Glutamatergic neuron (in vitro differentiated cells): ENCODE measurements around the gene ADCYAP1. TPM values are rescaled to one million over a fixed set of nuclear protein-coding genes. Genes with fewer than 3 reads are reported as not detected.

Experiments used
- DNase-seq: peaks from one replicate; pipeline ENCODE4 v3.0.0; 2022
- H3K27ac Mint-ChIP-seq: one replicate; pipeline ENCODE4 v1.8.0; 2020; ENCODE audit warnings: mild to moderate bottlenecking, mixed read lengths, inconsistent platforms; ENCODE audit not compliant: unreplicated experiment
- H3K27me3 Mint-ChIP-seq: one replicate; pipeline ENCODE4 v1.8.0; 2020; ENCODE audit warnings: mild to moderate bottlenecking, moderate library complexity, mixed read lengths, inconsistent platforms; ENCODE audit not compliant: unreplicated experiment
- H3K36me3 Mint-ChIP-seq: one replicate; pipeline ENCODE4 v1.8.0; 2020; ENCODE audit warnings: mild to moderate bottlenecking, mixed read lengths, inconsistent platforms; ENCODE audit not compliant: unreplicated experiment
- H3K4me1 Mint-ChIP-seq: one replicate; pipeline ENCODE4 v1.8.0; 2020; ENCODE audit warnings: mild to moderate bottlenecking, low read depth, mixed read lengths, inconsistent platforms; ENCODE audit not compliant: unreplicated experiment
- H3K4me3 Mint-ChIP-seq: one replicate; pipeline ENCODE4 v1.8.0; 2020; ENCODE audit warnings: mild to moderate bottlenecking, mixed read lengths, inconsistent platforms; ENCODE audit not compliant: unreplicated experiment
- H3K9me3 Mint-ChIP-seq: one replicate; pipeline ENCODE4 v1.8.0; 2020; ENCODE audit warnings: mild to moderate bottlenecking, moderate library complexity, mixed read lengths, inconsistent platforms; ENCODE audit not compliant: unreplicated experiment
- total RNA-seq: library from RNA; stranded (reverse); fragmentation: NEBNext Ultra II Directional; extraction: Animal tissue kit (Norgen Biotek cat#: 25700); gene quantifications from one replicate; pipeline ENCODE4 v1.2.1, GENCODE V29; 2021; ENCODE audit not compliant: unreplicated experiment
- TF ChIP-seq, protein P1 (sequence below): fragments of 200-600 bp; sonication (generic); IDR thresholded peaks from one replicate; pipeline ENCODE4 v1.5.0; 2021; ENCODE audit not compliant: partially characterized antibody, unreplicated experiment

The ADCYAP1 gene
- total RNA-seq, 1 donor from 2014 or later, result 16.9 TPM

DNA sequence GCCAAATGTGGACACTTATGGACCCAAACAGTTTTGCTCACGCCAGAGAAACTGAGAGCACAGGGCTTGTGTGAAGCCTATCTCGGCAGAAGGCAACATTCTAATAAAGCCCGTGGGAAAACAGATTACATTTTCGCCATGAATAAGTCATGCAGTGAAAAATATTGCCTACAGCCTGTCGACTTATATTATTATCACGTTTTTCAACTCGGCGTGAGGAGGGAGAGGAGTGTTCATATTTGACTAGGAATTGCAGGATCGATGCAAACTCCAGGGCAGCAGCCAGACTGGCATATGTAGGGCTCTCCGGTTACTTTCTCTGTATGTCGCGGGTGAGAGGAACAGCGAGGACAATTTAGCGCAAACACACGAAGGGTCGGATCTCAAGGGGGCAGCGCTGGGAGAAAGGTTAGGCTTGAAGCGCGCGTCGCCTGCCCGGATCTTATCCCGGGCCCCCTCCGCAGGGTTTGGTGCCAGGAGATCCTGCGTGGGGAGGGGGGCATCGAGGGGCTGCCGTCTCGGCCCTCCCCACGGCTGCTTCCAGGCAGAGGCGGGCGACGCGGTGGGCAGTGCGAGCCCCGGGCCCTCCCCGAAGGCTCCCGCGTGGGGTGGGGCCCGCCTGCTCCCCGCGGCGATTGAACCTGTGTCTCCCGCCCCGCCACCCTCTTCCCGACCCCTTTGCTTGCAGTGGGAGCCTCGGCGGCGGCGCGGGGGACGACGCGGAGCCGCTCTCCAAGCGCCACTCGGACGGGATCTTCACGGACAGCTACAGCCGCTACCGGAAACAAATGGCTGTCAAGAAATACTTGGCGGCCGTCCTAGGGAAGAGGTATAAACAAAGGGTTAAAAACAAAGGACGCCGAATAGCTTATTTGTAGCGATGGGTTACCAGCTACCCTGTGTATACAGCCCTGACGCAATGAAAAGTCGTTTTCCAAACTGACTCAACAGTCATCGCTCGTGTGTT lies 4.4 kb downstream of the ADCYAP1 start:
- TF ChIP-seq, protein P1, sequence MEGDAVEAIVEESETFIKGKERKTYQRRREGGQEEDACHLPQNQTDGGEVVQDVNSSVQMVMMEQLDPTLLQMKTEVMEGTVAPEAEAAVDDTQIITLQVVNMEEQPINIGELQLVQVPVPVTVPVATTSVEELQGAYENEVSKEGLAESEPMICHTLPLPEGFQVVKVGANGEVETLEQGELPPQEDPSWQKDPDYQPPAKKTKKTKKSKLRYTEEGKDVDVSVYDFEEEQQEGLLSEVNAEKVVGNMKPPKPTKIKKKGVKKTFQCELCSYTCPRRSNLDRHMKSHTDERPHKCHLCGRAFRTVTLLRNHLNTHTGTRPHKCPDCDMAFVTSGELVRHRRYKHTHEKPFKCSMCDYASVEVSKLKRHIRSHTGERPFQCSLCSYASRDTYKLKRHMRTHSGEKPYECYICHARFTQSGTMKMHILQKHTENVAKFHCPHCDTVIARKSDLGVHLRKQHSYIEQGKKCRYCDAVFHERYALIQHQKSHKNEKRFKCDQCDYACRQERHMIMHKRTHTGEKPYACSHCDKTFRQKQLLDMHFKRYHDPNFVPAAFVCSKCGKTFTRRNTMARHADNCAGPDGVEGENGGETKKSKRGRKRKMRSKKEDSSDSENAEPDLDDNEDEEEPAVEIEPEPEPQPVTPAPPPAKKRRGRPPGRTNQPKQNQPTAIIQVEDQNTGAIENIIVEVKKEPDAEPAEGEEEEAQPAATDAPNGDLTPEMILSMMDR, result no peak
- peak overlapping the region; percentile 89 for H3K27ac Mint-ChIP-seq
- peaks cover 15% of the 10 kb centered on the region for H3K4me1 Mint-ChIP-seq
- peak overlapping the region; percentile 92 for H3K4me3 Mint-ChIP-seq
- no peaks in the 10 kb centered on the region for H3K36me3 Mint-ChIP-seq
- H3K27me3 Mint-ChIP-seq, result peaks cover 22% of the 10 kb centered on the region
- peak; percentile 51 for DNase-seq
- H3K9me3 Mint-ChIP-seq, result peaks cover 13% of the 10 kb centered on the region

DNA sequence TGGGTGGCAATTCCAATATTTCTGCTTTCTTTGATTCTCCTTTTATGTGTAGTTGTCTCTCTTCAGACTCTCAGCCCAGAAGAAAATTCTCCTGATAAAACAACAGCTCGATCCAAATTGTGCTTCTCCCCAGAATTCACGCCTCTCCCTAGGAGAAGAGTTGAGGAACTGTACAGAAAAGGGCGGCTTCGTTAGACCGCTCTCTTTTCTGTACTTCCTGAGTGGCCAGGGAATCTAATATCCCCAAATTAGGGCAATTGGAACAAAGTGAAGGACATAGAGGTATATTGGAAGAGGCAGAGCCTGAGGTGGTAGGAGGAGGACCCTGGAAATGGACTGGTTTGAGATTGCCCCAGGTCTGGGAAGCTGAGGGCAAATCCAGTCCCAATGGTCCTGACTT lies 5.6 kb downstream of the ADCYAP1 start:
- Mint-ChIP-seq H3K4me3 (peak overlapping the region; percentile 79), H3K27ac (peak overlapping the region; percentile 44), H3K27me3 (peaks cover 18% of the 10 kb centered on the region), H3K36me3 (peaks cover 2% of the 10 kb centered on the region), H3K4me1 (peaks cover 13% of the 10 kb centered on the region), H3K9me3 (peaks cover 13% of the 10 kb centered on the region)
- DNase-seq, result no peak
- TF ChIP-seq, protein P1, result no peak

DNA sequence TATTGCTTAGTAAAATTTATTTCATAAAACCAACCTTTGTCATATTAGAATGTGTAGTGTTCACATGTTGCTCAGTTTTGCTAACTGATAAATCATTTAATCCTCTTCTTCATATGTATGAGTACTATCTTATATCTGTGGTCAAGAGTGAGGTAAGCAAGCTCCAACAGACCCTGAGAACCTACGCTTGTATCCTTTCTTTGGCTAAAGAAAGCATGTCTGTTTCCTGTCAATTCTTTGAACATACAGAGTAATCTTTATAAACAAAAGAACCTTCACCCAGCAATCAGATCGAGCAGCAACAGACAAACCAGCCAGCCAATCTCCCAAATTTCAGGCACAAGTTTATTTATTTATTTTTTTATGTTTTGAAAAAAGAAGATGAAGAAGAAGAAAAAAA lies 6.4 kb downstream of the ADCYAP1 start:
- TF ChIP-seq, protein P1, result no peak
- no peak for DNase-seq
- H3K4me3 Mint-ChIP-seq, result peak overlapping the region; percentile 79

DNA sequence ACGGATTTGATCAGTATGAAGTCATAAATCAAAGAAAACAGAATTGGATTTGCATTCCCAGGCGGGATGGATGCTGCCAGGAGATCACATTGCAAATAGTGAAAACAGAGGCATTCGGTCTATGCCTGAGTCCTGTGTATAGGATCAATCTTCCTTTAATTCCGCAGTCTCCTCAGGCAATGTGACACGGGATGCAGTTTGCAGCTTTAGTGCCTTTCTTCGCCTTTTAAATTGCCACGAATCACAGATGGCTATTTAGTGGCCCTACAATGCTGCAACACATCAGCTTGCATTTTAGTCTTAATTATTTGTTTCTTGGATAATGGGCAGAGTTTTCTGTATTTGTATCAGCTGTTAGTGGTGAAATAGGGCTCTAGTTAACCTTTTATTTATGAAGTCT lies 6.8 kb downstream of the ADCYAP1 start:
- Mint-ChIP-seq H3K27ac (peak overlapping the region; percentile 9), H3K4me3 (peak overlapping the region; percentile 58), H3K36me3 (peaks cover 5% of the 10 kb centered on the region), H3K4me1 (peaks cover 13% of the 10 kb centered on the region), H3K9me3 (peaks cover 8% of the 10 kb centered on the region), H3K27me3 (peaks cover 14% of the 10 kb centered on the region)
- no peak for DNase-seq
- TF ChIP-seq, protein P1, result no peak

More for the DNA sequence above, 6.4 kb downstream of the ADCYAP1 start:
- Mint-ChIP-seq H3K4me1 (peaks cover 13% of the 10 kb centered on the region), H3K27me3 (peaks cover 14% of the 10 kb centered on the region), H3K27ac (no peak overlapping the region), H3K36me3 (peaks cover 5% of the 10 kb centered on the region), H3K9me3 (peaks cover 10% of the 10 kb centered on the region)

DNA sequence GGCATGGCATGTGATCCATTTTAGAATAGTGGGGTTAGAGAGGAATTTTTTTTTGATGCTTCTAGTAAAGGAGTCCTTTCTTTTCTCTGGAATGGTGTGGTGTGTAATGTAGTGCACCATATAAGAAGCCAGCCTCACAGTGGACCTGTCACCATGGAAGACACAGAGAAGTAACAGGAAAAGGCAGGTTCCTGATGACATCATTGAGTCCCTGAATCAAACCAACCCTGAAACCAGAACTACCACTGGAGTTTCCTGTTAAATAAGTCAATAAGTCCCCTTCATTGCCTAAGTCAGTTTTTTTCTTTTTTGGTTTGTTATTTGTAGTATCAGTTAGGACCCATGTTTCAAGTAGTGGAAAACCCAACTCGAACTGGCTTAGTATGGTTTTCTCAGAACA lies 11.9 kb downstream of the ADCYAP1 start:
- TF ChIP-seq, protein P1, result no peak
- Mint-ChIP-seq H3K36me3 (peaks cover 9% of the 10 kb centered on the region), H3K4me3 (no peak overlapping the region), H3K4me1 (peaks cover 2% of the 10 kb centered on the region), H3K27me3 (peaks cover 2% of the 10 kb centered on the region), H3K27ac (no peak overlapping the region), H3K9me3 (no peaks in the 10 kb centered on the region)
- no peak for DNase-seq
